ENCODE data around the gene NXPE3.

The NXPE3 gene

DNA sequence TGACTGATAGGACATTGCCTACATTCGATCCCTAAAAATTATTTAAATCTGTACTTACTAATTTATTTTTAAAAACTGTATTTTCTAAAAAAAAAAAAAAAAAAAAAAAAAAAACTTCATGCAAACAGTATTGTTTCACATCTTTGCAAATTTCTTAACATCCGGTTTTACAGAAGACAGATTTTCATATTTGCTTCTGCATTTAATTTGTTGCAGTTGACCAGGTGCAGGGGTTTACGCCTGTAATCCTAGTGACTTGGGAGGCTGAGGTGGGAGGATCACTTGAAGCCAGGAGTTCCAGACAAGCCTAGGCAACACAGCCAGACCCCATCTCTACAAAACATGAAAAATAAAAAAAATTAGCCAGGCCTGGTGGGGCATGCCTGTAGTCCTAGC, 63.9 kb downstream of the NXPE3 start:
- H3K4me3 Mint-ChIP-seq: no peak overlapping the region
- H3K27ac Mint-ChIP-seq: no peak overlapping the region

DNA sequence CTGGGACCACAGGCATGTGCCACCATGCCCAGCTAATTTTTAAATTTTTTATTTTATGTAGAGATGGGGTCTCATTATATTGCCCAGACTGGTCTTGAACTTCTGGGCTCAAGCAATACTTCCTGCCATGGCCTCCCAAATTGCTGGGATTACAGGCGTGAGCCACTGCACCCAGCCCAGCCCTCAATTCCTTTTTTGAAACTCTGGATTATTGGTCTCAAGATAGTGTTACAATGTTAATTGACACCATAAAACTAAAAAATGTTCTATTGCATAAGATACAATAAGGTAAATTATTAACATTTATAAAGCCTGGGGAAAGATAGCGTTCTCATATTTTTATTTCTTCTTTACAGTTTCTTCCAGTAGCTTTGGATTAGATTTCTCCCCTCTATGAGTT, 66.4 kb downstream of the NXPE3 start:
- no peak overlapping the region for H3K4me3 Mint-ChIP-seq
- H3K9me3 Mint-ChIP-seq: peaks cover 6% of the 10 kb centered on the region
- peaks cover 12% of the 10 kb centered on the region for H3K4me1 Mint-ChIP-seq
- H3K27me3 Mint-ChIP-seq: no peaks in the 10 kb centered on the region
- H3K36me3 Mint-ChIP-seq: peaks cover 22% of the 10 kb centered on the region
- no peak for DNase-seq
- CTCF ChIA-PET: interaction anchor here (0.8 kb wide), 1 partner anchor 380 kb away, joined by 3 read pairs; no protein-coding TSS in a partner anchor
- no peak overlapping the region for H3K27ac Mint-ChIP-seq

More for the DNA sequence above, 63.9 kb downstream of the NXPE3 start:
- peaks cover 6% of the 10 kb centered on the region for H3K9me3 Mint-ChIP-seq
- CTCF ChIA-PET: interaction anchor here (1.0 kb wide), 1 partner anchor 40 kb away, joined by 3 read pairs; no protein-coding TSS in a partner anchor
- DNase-seq: no peak
- no peaks in the 10 kb centered on the region for H3K27me3 Mint-ChIP-seq
- H3K4me1 Mint-ChIP-seq: peaks cover 3% of the 10 kb centered on the region
- peaks cover 18% of the 10 kb centered on the region for H3K36me3 Mint-ChIP-seq

DNA sequence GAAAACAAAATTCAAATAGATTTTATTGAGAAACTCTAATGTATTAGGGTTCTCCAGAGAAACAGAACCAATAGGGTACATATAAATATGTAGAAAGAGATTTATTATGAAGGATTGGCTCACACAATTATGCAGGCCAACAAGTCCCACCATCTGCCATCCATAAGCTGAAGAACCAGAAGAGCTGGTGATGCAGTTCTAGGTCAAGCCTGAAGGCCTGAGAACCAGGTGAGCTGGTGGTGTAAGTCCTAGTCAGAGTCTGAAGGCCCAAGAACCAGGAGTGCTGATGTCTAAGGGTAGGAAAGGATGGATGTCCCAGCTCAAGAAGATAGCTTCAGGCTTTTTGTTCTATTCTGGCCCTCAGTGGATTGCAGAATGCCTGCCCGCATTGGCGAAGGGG, 67.7 kb downstream of the NXPE3 start:
- Mint-ChIP-seq H3K4me1 (peaks cover 21% of the 10 kb centered on the region), H3K27ac (no peak overlapping the region), H3K27me3 (no peaks in the 10 kb centered on the region), H3K36me3 (peaks cover 32% of the 10 kb centered on the region), H3K9me3 (peaks cover 6% of the 10 kb centered on the region), H3K4me3 (no peak overlapping the region)
- DNase-seq: no peak
- CTCF ChIA-PET: interaction anchor here (1.0 kb wide), 1 partner anchor 32 kb away, joined by 5 read pairs; no protein-coding TSS in a partner anchor

DNA sequence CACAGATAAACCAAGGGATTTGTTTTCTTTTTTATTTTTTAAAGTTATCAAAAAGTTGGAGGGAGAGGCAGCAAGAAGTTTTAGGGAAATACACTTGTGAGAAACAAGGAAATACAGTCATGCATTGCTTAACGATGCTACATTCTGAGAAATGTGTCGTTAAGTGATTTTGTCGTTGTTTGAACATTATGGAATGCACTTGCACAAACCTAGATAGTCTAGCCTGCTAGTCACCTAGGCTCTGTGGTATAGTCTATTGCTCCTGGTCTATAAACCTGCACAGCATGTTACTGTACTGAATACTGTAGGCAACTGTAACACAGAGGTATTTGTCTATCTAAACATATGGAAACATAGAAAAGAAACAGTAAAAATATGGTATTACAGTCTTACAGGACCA, 68.3 kb downstream of the NXPE3 start:
- peaks cover 2% of the 10 kb centered on the region for H3K9me3 Mint-ChIP-seq
- H3K4me3 Mint-ChIP-seq: no peak overlapping the region
- H3K27ac Mint-ChIP-seq: no peak overlapping the region
- CTCF ChIA-PET: interaction anchor here (1.0 kb wide), 1 partner anchor 33 kb away, joined by 5 read pairs; no protein-coding TSS in a partner anchor
- peaks cover 34% of the 10 kb centered on the region for H3K36me3 Mint-ChIP-seq
- H3K27me3 Mint-ChIP-seq: no peaks in the 10 kb centered on the region
- DNase-seq: no peak
- H3K4me1 Mint-ChIP-seq: peaks cover 27% of the 10 kb centered on the region

DNA sequence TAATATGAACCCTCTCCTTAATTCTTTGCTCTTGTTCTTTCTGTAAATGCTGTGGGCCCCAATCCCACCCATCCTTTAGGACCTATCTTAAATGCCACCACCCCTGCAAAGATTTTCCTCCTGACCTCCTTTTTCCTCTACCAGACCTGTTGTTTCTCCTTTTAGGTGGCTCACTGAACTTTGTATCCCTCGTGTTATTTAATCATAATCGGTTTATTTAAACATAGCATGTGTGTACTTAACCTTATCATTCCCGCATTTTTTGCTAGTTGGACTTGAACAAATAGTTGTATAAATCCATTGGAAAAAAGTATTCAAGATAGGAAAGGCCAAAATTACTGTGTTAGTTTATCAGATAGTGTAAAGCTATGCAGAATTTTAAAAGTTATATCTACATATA, 69.3 kb downstream of the NXPE3 start:
- peaks cover 41% of the 10 kb centered on the region for H3K36me3 Mint-ChIP-seq
- H3K4me1 Mint-ChIP-seq: peaks cover 37% of the 10 kb centered on the region
- no peaks in the 10 kb centered on the region for H3K9me3 Mint-ChIP-seq
- no peak for DNase-seq
- no peaks in the 10 kb centered on the region for H3K27me3 Mint-ChIP-seq
- peak overlapping the region; percentile 89 for H3K27ac Mint-ChIP-seq
- peak overlapping the region; percentile 86 for H3K4me3 Mint-ChIP-seq
- CTCF ChIA-PET: interaction anchor here (1.1 kb wide), 1 partner anchor 45 kb away, joined by 3 read pairs; no protein-coding TSS in a partner anchor

DNA sequence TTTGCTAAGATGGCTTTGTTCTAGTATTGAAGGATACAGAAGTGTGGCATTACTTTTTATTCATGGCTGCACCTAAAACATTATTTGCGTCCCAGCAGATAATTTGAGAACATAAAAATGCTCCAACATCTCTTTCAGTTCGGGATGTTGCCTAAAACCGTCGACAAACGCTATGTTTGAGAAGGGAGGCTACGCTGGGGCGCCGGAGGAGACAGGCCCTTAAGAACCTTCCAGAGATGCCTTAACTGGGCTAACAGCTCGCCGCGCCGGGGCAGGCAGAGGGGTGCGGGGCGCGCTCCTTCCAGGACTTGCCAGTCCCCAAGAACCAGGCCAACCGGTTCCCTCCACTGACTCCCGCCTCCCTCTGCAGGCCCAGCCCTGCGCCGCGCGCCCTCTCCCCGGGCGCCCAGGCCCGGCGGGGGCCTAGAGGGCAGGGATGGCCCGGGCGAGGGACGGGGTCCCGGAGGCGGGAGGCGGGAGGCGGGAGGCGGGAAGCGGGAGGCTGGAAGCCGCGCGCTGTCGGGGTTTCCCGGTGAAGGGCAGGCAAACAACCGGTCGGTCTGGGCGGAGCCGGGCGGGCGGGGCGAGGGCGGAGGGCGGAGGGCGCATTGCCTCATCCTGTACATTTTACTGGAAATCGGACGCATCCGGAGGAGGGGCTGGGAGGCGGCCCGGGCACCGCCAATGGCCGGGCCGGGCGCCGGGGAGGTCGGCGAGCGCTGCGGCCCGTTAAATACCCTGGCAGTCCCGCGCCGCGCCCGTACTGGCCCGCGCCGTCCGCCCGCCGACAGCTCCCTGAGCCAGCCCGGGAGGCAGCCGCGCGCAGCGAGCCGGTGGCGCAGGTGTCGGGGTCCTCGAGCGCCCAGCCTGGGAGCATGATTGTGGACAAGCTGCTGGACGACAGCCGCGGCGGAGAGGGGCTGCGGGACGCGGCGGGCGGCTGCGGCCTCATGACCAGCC, 70.0 kb downstream of the NXPE3 start, which contains the start of gene NFKBIZ:
Gene NFKBIZ (plus strand): TSS at position 761 of the 960 bp plus-strand sequence. CDS start 115 bp downstream, at position 876.
- peak; percentile 96 for DNase-seq
- CTCF ChIA-PET: interaction anchor here (1.0 to 1.7 kb wide), 9 partner anchors 21 to 376 kb away, joined by 3 to 12 read pairs (median 4); no protein-coding TSS in a partner anchor
- Mint-ChIP-seq H3K36me3 (peaks cover 46% of the 10 kb centered on the region), H3K9me3 (no peaks in the 10 kb centered on the region), H3K27me3 (no peaks in the 10 kb centered on the region), H3K4me1 (peaks cover 43% of the 10 kb centered on the region), H3K4me3 (peak within 1 kb of the TSS; percentile 86), H3K27ac (peak within 1 kb of the TSS; percentile 97)

DNA sequence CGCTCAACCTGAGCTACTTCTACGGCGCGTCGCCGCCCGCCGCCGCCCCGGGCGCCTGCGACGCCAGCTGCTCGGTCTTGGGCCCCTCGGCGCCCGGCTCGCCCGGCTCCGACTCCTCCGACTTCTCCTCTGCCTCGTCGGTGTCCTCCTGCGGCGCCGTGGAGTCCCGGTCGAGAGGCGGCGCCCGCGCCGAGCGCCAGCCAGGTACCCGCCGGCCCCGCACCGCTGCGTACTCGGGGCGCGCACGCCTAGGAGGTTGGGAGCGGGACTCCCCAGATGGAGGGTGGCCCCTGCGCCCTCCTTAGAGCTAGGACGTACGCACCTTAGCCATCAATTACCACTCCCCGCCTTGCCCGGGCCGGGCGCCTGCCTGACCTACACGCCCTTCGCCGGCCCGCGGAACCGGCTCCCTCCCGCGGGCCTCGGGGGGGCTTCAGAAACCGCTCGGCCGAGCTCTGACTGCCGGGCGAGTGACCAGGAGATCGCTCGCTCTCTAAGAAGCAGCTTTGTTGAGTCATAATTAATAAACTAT, 70.8 kb downstream of the NXPE3 start:
- CTCF ChIA-PET: interaction anchor here (1.0 to 1.7 kb wide), 8 partner anchors 21 to 375 kb away, joined by 3 to 12 read pairs (median 4); no protein-coding TSS in a partner anchor
- H3K9me3 Mint-ChIP-seq: no peaks in the 10 kb centered on the region
- peak; percentile 71 for DNase-seq
- H3K36me3 Mint-ChIP-seq: peaks cover 52% of the 10 kb centered on the region
- peak overlapping the region; percentile 86 for H3K4me3 Mint-ChIP-seq
- H3K27ac Mint-ChIP-seq: peak overlapping the region; percentile 97
- peaks cover 49% of the 10 kb centered on the region for H3K4me1 Mint-ChIP-seq
- H3K27me3 Mint-ChIP-seq: no peaks in the 10 kb centered on the region

DNA sequence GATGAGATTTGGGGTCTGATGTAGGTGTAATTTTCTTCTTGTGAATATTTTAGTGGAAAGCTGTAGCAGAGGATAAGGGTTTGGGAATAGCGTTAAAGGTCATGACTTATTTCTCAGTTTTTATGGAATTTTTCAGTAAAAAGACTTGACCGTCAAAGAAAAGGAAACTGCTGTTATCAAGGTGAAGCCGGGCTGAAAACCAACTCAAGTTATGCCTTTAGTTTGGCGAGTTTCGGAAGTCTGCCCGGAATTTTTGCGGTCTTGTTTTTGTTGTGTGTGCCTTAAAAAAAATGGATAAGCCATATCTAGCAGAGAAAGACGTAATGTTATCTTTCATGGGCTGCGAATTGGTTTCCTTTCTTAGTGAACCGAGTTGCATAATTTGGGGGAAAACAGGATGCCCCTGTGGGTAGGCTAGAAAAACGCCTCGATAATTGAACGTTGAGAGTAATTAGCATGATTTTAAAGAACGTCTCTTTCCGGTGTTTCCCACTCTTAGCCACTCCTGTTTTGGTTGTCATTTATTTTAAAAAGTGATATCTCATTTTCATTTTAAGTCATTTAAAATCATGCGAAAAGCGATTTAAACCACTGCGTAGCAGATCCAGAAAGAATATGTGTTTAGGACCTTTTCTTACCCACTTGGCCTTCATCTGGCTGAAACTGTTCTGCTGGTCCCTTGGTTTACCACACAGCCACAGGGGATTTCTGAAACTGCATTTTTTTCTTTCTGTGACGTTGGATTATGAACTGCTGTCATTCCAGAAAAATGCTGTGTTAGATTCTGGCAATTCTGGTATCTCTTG, 71.4 kb downstream of the NXPE3 start:
- DNase-seq: peak; percentile 68
- Mint-ChIP-seq H3K36me3 (peaks cover 58% of the 10 kb centered on the region), H3K4me3 (peak overlapping the region; percentile 86), H3K4me1 (peaks cover 56% of the 10 kb centered on the region), H3K27ac (peak overlapping the region; percentile 97), H3K9me3 (no peaks in the 10 kb centered on the region), H3K27me3 (no peaks in the 10 kb centered on the region)
- CTCF ChIA-PET: interaction anchor here (1.0 to 1.7 kb wide), 9 partner anchors 22 to 378 kb away, joined by 3 to 12 read pairs (median 4); no protein-coding TSS in a partner anchor

DNA sequence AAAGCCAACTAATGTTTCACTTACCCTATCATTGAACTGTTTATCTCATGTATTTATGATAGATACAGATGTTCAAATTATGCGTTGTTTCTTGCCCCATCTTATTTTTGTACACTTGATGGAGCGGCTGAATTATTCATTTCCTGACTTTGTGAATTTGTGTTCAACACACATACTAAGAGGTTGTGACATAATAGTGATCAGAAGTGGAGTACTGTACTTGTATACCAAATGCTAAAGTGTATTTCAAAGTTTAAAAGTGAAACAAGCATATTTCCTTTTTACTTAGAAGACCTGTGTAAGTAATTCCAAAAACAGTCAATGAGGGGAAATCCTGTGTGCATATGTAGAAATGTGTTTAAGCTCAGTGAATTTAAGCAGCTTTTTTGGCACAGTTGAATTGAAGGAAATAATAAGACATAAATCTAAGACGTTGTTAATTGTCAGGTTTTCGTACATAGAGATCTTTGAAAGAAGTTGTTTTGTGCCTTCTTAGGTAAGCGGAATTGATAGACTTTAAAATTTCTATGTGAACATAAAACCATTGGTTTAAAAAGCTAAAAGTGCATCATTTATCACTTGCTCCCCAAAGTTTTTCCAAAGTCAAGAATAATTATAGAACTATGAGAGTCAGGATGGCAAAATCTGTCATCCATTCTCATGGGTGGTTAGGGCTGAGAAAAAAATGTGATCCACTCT, 72.2 kb downstream of the NXPE3 start:
- CTCF ChIA-PET: interaction anchor here (1.0 to 3.0 kb wide), 4 partner anchors 37 to 377 kb away, joined by 3 to 14 read pairs (median 4); no protein-coding TSS in a partner anchor
- H3K36me3 Mint-ChIP-seq: peaks cover 62% of the 10 kb centered on the region
- peaks cover 60% of the 10 kb centered on the region for H3K4me1 Mint-ChIP-seq

DNA sequence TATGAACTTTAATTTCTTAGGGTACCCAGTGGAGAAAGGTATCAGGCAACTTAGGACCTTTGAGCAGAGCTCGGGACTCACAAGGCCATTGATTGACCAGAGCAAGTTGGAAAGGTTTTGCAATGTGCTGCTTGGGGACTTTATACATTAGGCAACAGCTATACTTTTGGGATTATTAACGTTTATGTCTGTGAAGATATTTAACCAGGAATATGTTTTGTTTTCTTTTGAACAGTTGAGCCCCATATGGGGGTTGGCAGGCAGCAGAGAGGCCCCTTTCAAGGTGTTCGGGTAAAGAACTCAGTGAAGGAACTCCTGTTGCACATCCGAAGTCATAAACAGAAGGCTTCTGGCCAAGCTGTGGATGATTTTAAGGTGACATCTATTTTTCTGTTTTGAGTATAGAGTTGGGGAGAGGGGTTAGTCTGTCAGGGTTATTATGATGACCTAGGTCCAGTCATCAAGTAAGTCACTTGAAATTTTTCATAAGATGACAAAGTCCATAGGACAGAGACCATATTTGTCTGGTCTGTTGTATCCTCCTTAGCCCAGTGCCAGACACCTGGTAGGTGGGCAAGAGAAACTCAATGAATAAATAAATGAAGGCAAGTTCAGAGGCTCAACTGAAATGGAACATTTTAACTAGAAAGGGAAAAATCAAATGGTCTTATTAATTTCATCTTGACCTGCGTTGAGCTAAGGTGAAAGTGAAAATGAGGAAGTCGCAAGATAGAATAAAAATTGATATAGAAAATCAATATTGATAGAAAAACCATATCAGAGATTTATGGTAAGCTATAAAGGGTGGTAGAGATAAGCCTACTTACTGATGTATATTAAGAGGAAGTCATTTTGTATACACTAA, 73.1 kb downstream of the NXPE3 start:
- no peaks in the 10 kb centered on the region for H3K27me3 Mint-ChIP-seq
- H3K9me3 Mint-ChIP-seq: no peaks in the 10 kb centered on the region
- CTCF ChIA-PET: interaction anchor here (1.0 to 3.0 kb wide), 6 partner anchors 38 to 377 kb away, joined by 3 to 14 read pairs (median 4); no protein-coding TSS in a partner anchor
- no peak for DNase-seq
- H3K36me3 Mint-ChIP-seq: peaks cover 71% of the 10 kb centered on the region
- peaks cover 67% of the 10 kb centered on the region for H3K4me1 Mint-ChIP-seq
- H3K27ac Mint-ChIP-seq: peak overlapping the region; percentile 97
- H3K4me3 Mint-ChIP-seq: peak overlapping the region; percentile 86

More for the DNA sequence above, 72.2 kb downstream of the NXPE3 start:
- DNase-seq: no peak
- Mint-ChIP-seq H3K27ac (peak overlapping the region; percentile 97), H3K27me3 (no peaks in the 10 kb centered on the region), H3K4me3 (peak overlapping the region; percentile 86), H3K9me3 (no peaks in the 10 kb centered on the region)

DNA sequence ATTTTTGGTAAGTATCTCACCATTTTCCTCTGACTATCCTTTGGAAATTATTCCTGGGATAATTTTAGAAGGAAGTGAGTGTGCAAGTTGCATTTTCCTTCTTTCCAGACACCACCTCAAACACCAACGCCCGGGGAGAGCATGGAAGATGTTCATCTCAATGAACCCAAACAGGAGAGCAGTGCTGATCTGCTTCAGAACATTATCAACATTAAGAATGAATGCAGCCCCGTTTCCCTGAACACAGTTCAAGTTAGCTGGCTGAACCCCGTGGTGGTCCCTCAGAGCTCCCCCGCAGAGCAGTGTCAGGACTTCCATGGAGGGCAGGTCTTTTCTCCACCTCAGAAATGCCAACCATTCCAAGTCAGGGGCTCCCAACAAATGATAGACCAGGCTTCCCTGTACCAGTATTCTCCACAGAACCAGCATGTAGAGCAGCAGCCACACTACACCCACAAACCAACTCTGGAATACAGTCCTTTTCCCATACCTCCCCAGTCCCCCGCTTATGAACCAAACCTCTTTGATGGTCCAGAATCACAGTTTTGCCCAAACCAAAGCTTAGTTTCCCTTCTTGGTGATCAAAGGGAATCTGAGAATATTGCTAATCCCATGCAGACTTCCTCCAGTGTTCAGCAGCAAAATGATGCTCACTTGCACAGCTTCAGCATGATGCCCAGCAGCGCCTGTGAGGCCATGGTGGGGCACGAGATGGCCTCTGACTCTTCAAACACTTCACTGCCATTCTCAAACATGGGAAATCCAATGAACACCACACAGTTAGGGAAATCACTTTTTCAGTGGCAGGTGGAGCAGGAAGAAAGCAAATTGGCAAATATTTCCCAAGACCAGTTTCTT, 74.2 kb downstream of the NXPE3 start:
- Mint-ChIP-seq H3K4me3 (peak overlapping the region; percentile 86), H3K27ac (no peak overlapping the region), H3K9me3 (no peaks in the 10 kb centered on the region), H3K4me1 (peaks cover 72% of the 10 kb centered on the region), H3K36me3 (peaks cover 81% of the 10 kb centered on the region), H3K27me3 (no peaks in the 10 kb centered on the region)
- no peak for DNase-seq
- CTCF ChIA-PET: interaction anchor here (1.0 to 3.0 kb wide), 4 partner anchors 39 to 376 kb away, joined by 3 to 14 read pairs (median 4); no protein-coding TSS in a partner anchor
